Gastroesophageal sphincter (tissue), 3 donors: ENCODE data around the gene LRRC8B.

ENCODE experiments used
- CTCF ChIP-seq, 4 experiments: fragments of 200-600 bp in 2 of 4; fragments of 450-650 bp in 2 of 4; sonication (generic) in 1 of 4; IDR thresholded peaks; one replicate each; pipeline ENCODE4 v1.5.1; 2017 to 2019; ENCODE audit warnings: antibody characterized with exemption in 4 of 4, mild to moderate bottlenecking in 2 of 4, moderate library complexity in 2 of 4
- POLR2A ChIP-seq, 2 donors: fragments of 450-650 bp; IDR thresholded peaks; one replicate each; pipeline ENCODE4 v1.6.1; 2017; ENCODE audit warnings: antibody characterized with exemption in 2 of 2, mild to moderate bottlenecking in 2 of 2, moderate library complexity in 1 of 2

GRCh38 chr1:89573410-89573809 lies 48.8 kb downstream of the LRRC8B start:
- no peak for TF ChIP-seq POLR2A (IDR thresholded peaks at IDR 0.05)
- no peak for TF ChIP-seq CTCF (IDR thresholded peaks at IDR 0.05)
